ENCODE results near the gene FAR1. TPM values are rescaled to one million over a fixed set of nuclear protein-coding genes. Genes with fewer than 3 reads are reported as not detected.

FAR1 gene
- polyA plus RNA-seq, 3 donors, result 47.2 to 77.0 (median 52.6) TPM

GRCh38 chr11:13701506-13701905 lies 33.0 kb downstream of the FAR1 start:
- no peak overlapping the region for H3K27ac Mint-ChIP-seq
- no peak overlapping the region for H3K4me2 ChIP-seq (replicated peaks; ENCODE audit: extremely low read depth, low read length, poor library complexity, severe bottlenecking)
- no peak overlapping the region for H3K27ac ChIP-seq (ENCODE audit: low read depth in 1 of 2, low read length in 2 of 2)
- H3K4me3 ChIP-seq (replicated peaks in 1 of 3; ENCODE audit: low read depth in 2 of 3, low read length in 3 of 3), result no peak overlapping the region
- no CpG with 5 or more reads among the region's 2 CpGs for WGBS (ENCODE audit: insufficient coverage)
- no peak for TF ChIP-seq CTCF (IDR thresholded peaks at IDR 0.05)
- DNase-seq, result no peak
- no peak overlapping the region for H3K9ac ChIP-seq (ENCODE audit: insufficient read depth, low read length, poor library complexity, severe bottlenecking)
- H3K27me3 ChIP-seq (ENCODE audit: control insufficient read depth in 2 of 2, insufficient read depth in 2 of 2, low read length in 2 of 2), result no peaks in the 10 kb centered on the region
- H3K4me3 Mint-ChIP-seq, result no peak overlapping the region
- H3K79me2 ChIP-seq (ENCODE audit: insufficient read depth, low read length), result peaks cover 73% of the 10 kb centered on the region
- intact Hi-C loops (cut with micrococcal nuclease), result loop anchor here in 1 of 2 donors (5.0 kb wide), 1 partner anchor 34 kb away; the partner anchor contains the start of gene FAR1
- no peak overlapping the region for H2AFZ ChIP-seq (ENCODE audit: insufficient read depth, low read depth, low read length, poor library complexity, severe bottlenecking)
- peaks cover 59 to 62% of the 10 kb centered on the region in 2 donors for H3K36me3 Mint-ChIP-seq
- peaks cover 84% of the 10 kb centered on the region for H4K20me1 ChIP-seq (ENCODE audit: insufficient read depth, low read length)
- no peaks in the 10 kb centered on the region for H3K9me3 ChIP-seq (replicated peaks in 1 of 2; ENCODE audit: control insufficient read depth in 1 of 2, insufficient read depth in 1 of 2, low read length in 2 of 2)
- no peaks in the 10 kb centered on the region for H3K4me1 ChIP-seq (ENCODE audit: control insufficient read depth in 1 of 2, insufficient read depth in 2 of 2, low read length in 2 of 2)
- H3K36me3 ChIP-seq (replicated peaks in 1 of 2; ENCODE audit: control insufficient read depth in 1 of 2, insufficient read depth in 2 of 2, low read length in 2 of 2), result peaks cover 48 to 94% of the 10 kb centered on the region in 2 donors
- H3K4me1 Mint-ChIP-seq, result peaks cover 2% of the 10 kb centered on the region
- H3K9me3 Mint-ChIP-seq, result peaks cover 0 to 2% (median 0%) of the 10 kb centered on the region in 7 donors
- peaks cover 0 to 4% (median 0%) of the 10 kb centered on the region in 3 donors for H3K27me3 Mint-ChIP-seq (ENCODE audit: low read depth in 3 of 3)

DNA sequence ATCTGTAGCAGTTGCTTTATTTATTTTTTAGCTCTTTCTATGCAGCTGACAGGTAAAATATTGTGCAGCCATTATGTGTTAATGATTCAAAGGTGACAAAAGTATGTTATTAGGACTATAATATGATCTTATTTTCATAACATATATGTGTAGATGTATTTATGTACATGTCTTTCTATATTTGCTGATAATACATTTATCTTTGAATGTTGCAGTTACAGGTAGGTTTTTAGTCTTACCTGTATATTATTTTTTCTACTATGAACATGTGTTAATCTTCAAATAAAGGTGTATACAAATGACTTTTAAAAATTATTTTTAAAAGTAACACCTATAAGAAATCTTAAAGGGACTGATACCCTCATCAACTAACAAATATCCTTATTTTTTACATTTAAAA lies 33.6 kb downstream of the FAR1 start:
- Histone ChIP-seq H3K79me2 (ENCODE audit: insufficient read depth, low read length) (peaks cover 67% of the 10 kb centered on the region), H3K27ac (ENCODE audit: low read depth in 1 of 2, low read length in 2 of 2) (no peak overlapping the region), H4K20me1 (ENCODE audit: insufficient read depth, low read length) (peaks cover 80% of the 10 kb centered on the region), H3K9me3 (replicated peaks in 1 of 2; ENCODE audit: control insufficient read depth in 1 of 2, insufficient read depth in 1 of 2, low read length in 2 of 2) (no peaks in the 10 kb centered on the region), H3K9ac (ENCODE audit: insufficient read depth, low read length, poor library complexity, severe bottlenecking) (no peak overlapping the region), H3K4me3 (replicated peaks in 1 of 3; ENCODE audit: low read depth in 2 of 3, low read length in 3 of 3) (no peak overlapping the region), H3K36me3 (replicated peaks in 1 of 2; ENCODE audit: control insufficient read depth in 1 of 2, insufficient read depth in 2 of 2, low read length in 2 of 2) (peaks cover 47 to 94% of the 10 kb centered on the region in 2 donors), H2AFZ (ENCODE audit: insufficient read depth, low read depth, low read length, poor library complexity, severe bottlenecking) (no peak overlapping the region), H3K4me2 (replicated peaks; ENCODE audit: extremely low read depth, low read length, poor library complexity, severe bottlenecking) (no peak overlapping the region), H3K4me1 (ENCODE audit: control insufficient read depth in 1 of 2, insufficient read depth in 2 of 2, low read length in 2 of 2) (no peaks in the 10 kb centered on the region), H3K27me3 (ENCODE audit: control insufficient read depth in 2 of 2, insufficient read depth in 2 of 2, low read length in 2 of 2) (no peaks in the 10 kb centered on the region)
- peaks cover 54 to 59% of the 10 kb centered on the region in 2 donors for H3K36me3 Mint-ChIP-seq
- peaks cover 0 to 4% (median 0%) of the 10 kb centered on the region in 3 donors for H3K27me3 Mint-ChIP-seq (ENCODE audit: low read depth in 3 of 3)
- intact Hi-C loops (cut with micrococcal nuclease), result loop anchor here in 1 of 2 donors (5.0 kb wide), 1 partner anchor 35 kb away; the partner anchor contains the start of gene FAR1
- peaks cover 0 to 2% (median 0%) of the 10 kb centered on the region in 7 donors for H3K9me3 Mint-ChIP-seq
- H3K4me3 Mint-ChIP-seq, result no peak overlapping the region
- peaks cover 2% of the 10 kb centered on the region for H3K4me1 Mint-ChIP-seq
- TF ChIP-seq CTCF (IDR thresholded peaks at IDR 0.05), result no peak
- DNase-seq, result no peak
- no peak overlapping the region for H3K27ac Mint-ChIP-seq

Data from CD14-positive monocyte (primary cell).